Hepatocyte (in vitro differentiated cells): Measurements from ENCODE around the gene ZNF33A. TPM values are rescaled to one million over a fixed set of nuclear protein-coding genes. Genes with fewer than 3 reads are reported as not detected.

Source experiments
- DNase-seq: peaks from one replicate; pipeline ENCODE4 v3.0.0-alpha.2; 2016; ENCODE audit warnings: low spot score
- H2AFZ ChIP-seq: fragments of 200-600 bp; sonication (generic); 2 replicates; pipeline ENCODE4 v1.6.0; 2016; ENCODE audit warnings: antibody characterized with exemption, mild to moderate bottlenecking
- H3K27ac ChIP-seq: fragments of 200-600 bp; sonication (generic); 2 replicates; pipeline ENCODE4 v1.5.1; 2016; ENCODE audit warnings: mild to moderate bottlenecking
- H3K27me3 ChIP-seq: fragments of 200-600 bp; sonication (generic); 2 replicates; pipeline ENCODE4 v1.6.1; 2016
- H3K36me3 ChIP-seq: fragments of 200-600 bp; sonication (generic); replicated peaks from 2 replicates; pipeline ENCODE4 v1.5.1; 2016; ENCODE audit warnings: low read depth; ENCODE audit not compliant: insufficient read depth
- H3K4me1 ChIP-seq: fragments of 200-600 bp; sonication (generic); 2 replicates; pipeline ENCODE4 v1.5.1; 2016; ENCODE audit warnings: mild to moderate bottlenecking, moderate library complexity; ENCODE audit not compliant: insufficient read depth
- H3K4me2 ChIP-seq: fragments of 200-600 bp; sonication (generic); 2 replicates; pipeline ENCODE4 v1.6.0; 2016
- H3K4me3 ChIP-seq: fragments of 200-600 bp; sonication (generic); 2 replicates; pipeline ENCODE4 v1.5.1; 2016; ENCODE audit warnings: mild to moderate bottlenecking
- H3K79me2 ChIP-seq: fragments of 200-600 bp; sonication (generic); 2 replicates; pipeline ENCODE4 v1.6.0; 2017; ENCODE audit warnings: mild to moderate bottlenecking
- H3K9me2 ChIP-seq: fragments of 200-600 bp; sonication (generic); replicated peaks from 2 replicates; pipeline ENCODE4 v1.6.0; 2017; ENCODE audit warnings: mild to moderate bottlenecking; ENCODE audit not compliant: insufficient read depth
- H3K9me3 ChIP-seq: fragments of 200-600 bp; sonication (generic); 2 replicates; pipeline ENCODE4 v1.5.1; 2016; ENCODE audit warnings: low read depth, mild to moderate bottlenecking
- H4K20me1 ChIP-seq: fragments of 200-600 bp; sonication (generic); 2 replicates; pipeline ENCODE4 v1.6.0; 2016; ENCODE audit warnings: mild to moderate bottlenecking; ENCODE audit not compliant: insufficient read depth, poor library complexity, severe bottlenecking
- CTCF ChIP-seq: fragments of 200-600 bp; sonication (generic); IDR thresholded peaks from 2 replicates; pipeline ENCODE4 v1.5.1; 2016; ENCODE audit warnings: antibody characterized with exemption, mild to moderate bottlenecking; ENCODE audit not compliant: poor library complexity
- EZH2 ChIP-seq: fragments of 200-600 bp; sonication (generic); IDR thresholded peaks from 2 replicates; pipeline ENCODE4 v1.6.1; 2016; ENCODE audit warnings: antibody characterized with exemption, mild to moderate bottlenecking, borderline replicate concordance
- EZH2phosphoT487 ChIP-seq: fragments of 200-600 bp; sonication (generic); IDR thresholded peaks from one replicate; pipeline ENCODE4 v1.6.1; 2018; ENCODE audit warnings: antibody characterized with exemption, mild to moderate bottlenecking, low read depth, moderate library complexity; ENCODE audit not compliant: unreplicated experiment, severe bottlenecking
- WGBS: methylation state at CpG from one replicate; pipeline ENCODE4 v1.1.6; 2016; ENCODE audit warnings: low lambda C conversion rate; ENCODE audit errors: missing lambda C conversion rate; 5-methylcytosine and 5-hydroxymethylcytosine counted together
- polyA plus RNA-seq: library from polyadenylated mRNA; unstranded; fragments of >200 nt; fragmentation: Nextera tagmentation; extraction: Ambion mirVana; gene quantifications from 2 replicates; pipeline ENCODE4 v1.2.1, GENCODE V29; 2016
- total RNA-seq: library from RNA; depleted of rRNA; stranded (reverse); fragments of >200 nt; gene quantifications from 2 replicates; pipeline ENCODE4 v1.2.3, GENCODE V29; 2014

The ZNF33A gene
- total and polyA plus RNA-seq, 2 experiments from 2014 or later, result 7.0 to 22.5 TPM

- peak overlapping the region; percentile 92 for H3K27ac ChIP-seq
- H3K27me3 ChIP-seq, result no peaks in the 10 kb centered on the region
- WGBS, result 57% methylated on average over 5 of the region's 5 CpGs
- H3K36me3 ChIP-seq, result no peaks in the 10 kb centered on the region
- no peak for DNase-seq
- no peak for TF ChIP-seq EZH2
- TF ChIP-seq EZH2phosphoT487, result no peak
- no peak for TF ChIP-seq CTCF
- H3K4me3 ChIP-seq, result peak overlapping the region; percentile 39
- H3K9me3 ChIP-seq, result no peaks in the 10 kb centered on the region
- no peaks in the 10 kb centered on the region for H3K9me2 ChIP-seq
- H2AFZ ChIP-seq, result peak overlapping the region; percentile 61
- H3K4me1 ChIP-seq, result peaks cover 6% of the 10 kb centered on the region
- H3K79me2 ChIP-seq, result peaks cover 2% of the 10 kb centered on the region
- no peaks in the 10 kb centered on the region for H4K20me1 ChIP-seq
- H3K4me2 ChIP-seq, result peak overlapping the region; percentile 80
These were observed 35.0 kb upstream of the ZNF33A start for GRCh38 chr10:37975401-37975991.

- peak; percentile 99 for DNase-seq
- under 1% methylated on average over 46 of the region's 66 CpGs for WGBS
- Histone ChIP-seq H3K4me2 (peak within 1 kb of the TSS; percentile 80), H3K27me3 (no peaks in the 10 kb centered on the region), H3K9me2 (no peaks in the 10 kb centered on the region), H4K20me1 (no peaks in the 10 kb centered on the region), H3K4me3 (peak within 1 kb of the TSS; percentile 39), H2AFZ (peak within 1 kb of the TSS; percentile 68), H3K36me3 (no peaks in the 10 kb centered on the region), H3K27ac (peak within 1 kb of the TSS; percentile 92), H3K79me2 (peaks cover 2% of the 10 kb centered on the region), H3K9me3 (no peaks in the 10 kb centered on the region), H3K4me1 (peaks cover 6% of the 10 kb centered on the region)
- TF ChIP-seq EZH2phosphoT487, result no peak
- peak; percentile 99 for TF ChIP-seq CTCF
These were observed 34.2 kb upstream of the ZNF33A start, which contains the start of gene ZNF25 for GRCh38 chr10:37976091-37976879. TSS of gene ZNF25 (minus strand) at chr10:37976647. CDS start at chr10:37971722, 4,925 bp downstream.

GRCh38 chr10:37976880-37977203 lies 33.6 kb upstream of the ZNF33A start:
- Histone ChIP-seq H3K79me2 (peaks cover 2% of the 10 kb centered on the region), H3K27ac (no peak overlapping the region), H3K27me3 (no peaks in the 10 kb centered on the region), H3K9me2 (no peaks in the 10 kb centered on the region), H2AFZ (peak overlapping the region; percentile 68), H3K4me3 (peak overlapping the region; percentile 16), H4K20me1 (no peaks in the 10 kb centered on the region), H3K4me1 (peaks cover 6% of the 10 kb centered on the region), H3K9me3 (no peaks in the 10 kb centered on the region), H3K4me2 (peak overlapping the region; percentile 72), H3K36me3 (no peaks in the 10 kb centered on the region)
- no peak for DNase-seq
- WGBS, result 45% methylated on average over 9 of the region's 9 CpGs
- TF ChIP-seq EZH2phosphoT487 (no peak), EZH2 (no peak), CTCF (no peak)
